HepG2 (cell line): ENCODE results near the gene SLBP. TPM values are rescaled to one million over a fixed set of nuclear protein-coding genes. Genes with fewer than 3 reads are reported as not detected.

Experiments used
- ELK4 ChIP-seq: sonication (generic); formaldehyde crosslinking; IDR thresholded peaks from 2 replicates; pipeline ENCODE4 v1.9.0; 2021; ENCODE audit warnings: missing genetic modification reagents, borderline replicate concordance
- FUBP1 ChIP-seq: sonication (generic); formaldehyde crosslinking; IDR thresholded peaks from 2 replicates; pipeline ENCODE4 v1.5.1; 2020; ENCODE audit warnings: missing genetic modification reagents, mild to moderate bottlenecking, borderline replicate concordance
- GATA4 ChIP-seq: sonication (generic); IDR thresholded peaks from 2 replicates; pipeline ENCODE4 v1.6.1; 2016; ENCODE audit warnings: antibody characterized with exemption, low read depth, borderline replicate concordance
- GATAD2A ChIP-seq: IDR thresholded peaks from 2 replicates; pipeline ENCODE4 v1.6.1; 2016
- HMG20A ChIP-seq: IDR thresholded peaks from 2 replicates; pipeline ENCODE4 v1.6.1; 2016; ENCODE audit warnings: borderline replicate concordance
- HNF1B ChIP-seq: sonication (generic); formaldehyde crosslinking; IDR thresholded peaks from 2 replicates; pipeline ENCODE4 v1.5.1; 2020; ENCODE audit warnings: mild to moderate bottlenecking, moderate library complexity, missing genetic modification reagents
- KLF12 ChIP-seq: sonication (generic); formaldehyde crosslinking; IDR thresholded peaks from 2 replicates; pipeline ENCODE4 v1.4.0; 2020; ENCODE audit warnings: missing genetic modification reagents, borderline replicate concordance
- MAFG ChIP-seq: sonication (generic); formaldehyde crosslinking; IDR thresholded peaks from 2 replicates; pipeline ENCODE4 v1.5.1; 2020; ENCODE audit warnings: mild to moderate bottlenecking, missing genetic modification reagents
- MED8 ChIP-seq: sonication (generic); formaldehyde crosslinking; IDR thresholded peaks from 2 replicates; pipeline ENCODE4 v1.8.1; 2023; ENCODE audit warnings: mild to moderate bottlenecking, missing genetic modification reagents; ENCODE audit not compliant: insufficient replicate concordance
- MTERF4 ChIP-seq: sonication (generic); formaldehyde crosslinking; IDR thresholded peaks from 2 replicates; pipeline ENCODE4 v1.8.0; 2023; ENCODE audit warnings: mild to moderate bottlenecking, missing genetic modification reagents
- MXD1 ChIP-seq: sonication (generic); formaldehyde crosslinking; IDR thresholded peaks from 2 replicates; pipeline ENCODE4 v1.4.0; 2020; ENCODE audit warnings: mild to moderate bottlenecking, missing genetic modification reagents
- MXD3 ChIP-seq: IDR thresholded peaks from 2 replicates; pipeline ENCODE4 v1.6.1; 2016; ENCODE audit warnings: mild to moderate bottlenecking, missing biosample characterization, missing genetic modification reagents
- PBX2 ChIP-seq: IDR thresholded peaks from 2 replicates; pipeline ENCODE4 v1.6.1; 2016; ENCODE audit warnings: control low read depth
- SAP130 ChIP-seq: IDR thresholded peaks from 2 replicates; pipeline ENCODE4 v1.6.1; 2016; ENCODE audit warnings: low read depth
- ZNF414 ChIP-seq: sonication (generic); formaldehyde crosslinking; IDR thresholded peaks from 2 replicates; pipeline ENCODE4 v1.5.0; 2020; ENCODE audit warnings: missing genetic modification reagents
- ZNF460 ChIP-seq: sonication (generic); formaldehyde crosslinking; IDR thresholded peaks from 2 replicates; pipeline ENCODE4 v1.5.1; 2020; ENCODE audit warnings: missing genetic modification reagents, mild to moderate bottlenecking, borderline replicate concordance
- ZNF468 ChIP-seq: sonication (generic); formaldehyde crosslinking; IDR thresholded peaks from 2 replicates; pipeline ENCODE4 v1.8.0; 2022; ENCODE audit warnings: mild to moderate bottlenecking, moderate library complexity, missing genetic modification reagents
- ZNF556 ChIP-seq: sonication (generic); formaldehyde crosslinking; IDR thresholded peaks from 2 replicates; pipeline ENCODE4 v1.4.0; 2020; ENCODE audit warnings: mild to moderate bottlenecking, missing genetic modification reagents, borderline replicate concordance
- ZNF740 ChIP-seq: sonication (generic); formaldehyde crosslinking; IDR thresholded peaks from 2 replicates; pipeline ENCODE4 v1.4.0; 2020; ENCODE audit warnings: missing genetic modification reagents
- ZSCAN20 ChIP-seq: sonication (generic); formaldehyde crosslinking; IDR thresholded peaks from 2 replicates; pipeline ENCODE4 v1.4.0; 2020; ENCODE audit warnings: missing genetic modification reagents, mild to moderate bottlenecking, borderline replicate concordance
- polyA plus RNA-seq, 8 experiments: library from polyadenylated mRNA; depleted of rRNA in 3 of 8; stranded (reverse) in 7 of 8; unstranded in 1 of 8; fragments of >200 nt; fragmentation: Illumina TruSeq in 4 of 8; extraction: Trizol in 4 of 8; gene quantifications; 2 replicates each; pipeline versions ENCODE4 v1.2.1 to v1.2.3, GENCODE V29; 2011 to 2016; ENCODE audit warnings: low read depth in 4 of 8, missing spikeins in 1 of 8, mixed read lengths in 1 of 8; ENCODE audit not compliant: insufficient read depth in 1 of 8
- total RNA-seq, 5 experiments: library from RNA; depleted of rRNA; stranded (reverse); fragments of >200 nt; fragmentation: Illumina TruSeq; extraction: Trizol; gene quantifications; 2 replicates each; pipeline ENCODE4 v1.2.3, GENCODE V29; 2016; ENCODE audit warnings: low read depth in 1 of 5

SLBP gene
- total and polyA plus RNA-seq, 2 of the 13 experiments (the other 11 are each of a cell fraction or from before 2014, with no cell fraction given), result 43.9 to 104 TPM

- TF ChIP-seq MTERF4, result no peak
- no peak for TF ChIP-seq ZNF556 (CRISPR knock-in tag)
- no peak for TF ChIP-seq KLF12
- TF ChIP-seq FUBP1 (CRISPR knock-in tag), result no peak
- TF ChIP-seq MAFG (CRISPR knock-in tag), result no peak
- TF ChIP-seq HNF1B (CRISPR knock-in tag), result no peak
- peak; percentile 51; the same call in 1 of the 2 replicates for TF ChIP-seq MXD3
- no peak for TF ChIP-seq PBX2 (CRISPR knock-in tag)
- TF ChIP-seq ZNF740 (CRISPR knock-in tag), result no peak
- no peak for TF ChIP-seq HMG20A (CRISPR knock-in tag)
- 0 out of 2 replicates have a peak, but pooled peaks have one; percentile 24 for TF ChIP-seq MXD1 (CRISPR knock-in tag)
- TF ChIP-seq ZNF468 (CRISPR knock-in tag), result 0 out of 2 replicates have a peak, but pooled peaks have one; percentile 48
- TF ChIP-seq ZNF414 (CRISPR knock-in tag), result no peak
- TF ChIP-seq MED8 (CRISPR knock-in tag), result no peak
- no peak for TF ChIP-seq ELK4 (CRISPR knock-in tag)
- no peak for TF ChIP-seq ZNF460 (CRISPR knock-in tag)
- TF ChIP-seq GATA4, result no peak
- TF ChIP-seq GATAD2A (CRISPR knock-in tag), result no peak
- TF ChIP-seq SAP130 (CRISPR knock-in tag), result 0 out of 2 replicates have a peak, but pooled peaks have one; percentile 15
- TF ChIP-seq ZSCAN20 (CRISPR knock-in tag), result no peak
Observed at GRCh38 chr4:1683736-1684505, 28.2 kb downstream of the SLBP start, which contains the start of gene FAM53A (continued).
